Glutamatergic neuron (in vitro differentiated cells): ENCODE measurements around the gene CRYBB2. TPM values are rescaled to one million over a fixed set of nuclear protein-coding genes. Genes with fewer than 3 reads are reported as not detected.

Source experiments
- DNase-seq: peaks from one replicate; pipeline ENCODE4 v3.0.0; 2022
- H3K27ac Mint-ChIP-seq: one replicate; pipeline ENCODE4 v1.8.0; 2020; ENCODE audit warnings: mild to moderate bottlenecking, mixed read lengths, inconsistent platforms; ENCODE audit not compliant: unreplicated experiment
- H3K27me3 Mint-ChIP-seq: one replicate; pipeline ENCODE4 v1.8.0; 2020; ENCODE audit warnings: mild to moderate bottlenecking, moderate library complexity, mixed read lengths, inconsistent platforms; ENCODE audit not compliant: unreplicated experiment
- H3K36me3 Mint-ChIP-seq: one replicate; pipeline ENCODE4 v1.8.0; 2020; ENCODE audit warnings: mild to moderate bottlenecking, mixed read lengths, inconsistent platforms; ENCODE audit not compliant: unreplicated experiment
- H3K4me1 Mint-ChIP-seq: one replicate; pipeline ENCODE4 v1.8.0; 2020; ENCODE audit warnings: mild to moderate bottlenecking, low read depth, mixed read lengths, inconsistent platforms; ENCODE audit not compliant: unreplicated experiment
- H3K4me3 Mint-ChIP-seq: one replicate; pipeline ENCODE4 v1.8.0; 2020; ENCODE audit warnings: mild to moderate bottlenecking, mixed read lengths, inconsistent platforms; ENCODE audit not compliant: unreplicated experiment
- H3K9me3 Mint-ChIP-seq: one replicate; pipeline ENCODE4 v1.8.0; 2020; ENCODE audit warnings: mild to moderate bottlenecking, moderate library complexity, mixed read lengths, inconsistent platforms; ENCODE audit not compliant: unreplicated experiment
- CTCF ChIP-seq: fragments of 200-600 bp; sonication (generic); IDR thresholded peaks from one replicate; pipeline ENCODE4 v1.5.0; 2021; ENCODE audit not compliant: partially characterized antibody, unreplicated experiment
- total RNA-seq: library from RNA; stranded (reverse); fragmentation: NEBNext Ultra II Directional; extraction: Animal tissue kit (Norgen Biotek cat#: 25700); gene quantifications from one replicate; pipeline ENCODE4 v1.2.1, GENCODE V29; 2021; ENCODE audit not compliant: unreplicated experiment

The CRYBB2 gene
- total RNA-seq, 1 donor from 2014 or later: not detected

DNA sequence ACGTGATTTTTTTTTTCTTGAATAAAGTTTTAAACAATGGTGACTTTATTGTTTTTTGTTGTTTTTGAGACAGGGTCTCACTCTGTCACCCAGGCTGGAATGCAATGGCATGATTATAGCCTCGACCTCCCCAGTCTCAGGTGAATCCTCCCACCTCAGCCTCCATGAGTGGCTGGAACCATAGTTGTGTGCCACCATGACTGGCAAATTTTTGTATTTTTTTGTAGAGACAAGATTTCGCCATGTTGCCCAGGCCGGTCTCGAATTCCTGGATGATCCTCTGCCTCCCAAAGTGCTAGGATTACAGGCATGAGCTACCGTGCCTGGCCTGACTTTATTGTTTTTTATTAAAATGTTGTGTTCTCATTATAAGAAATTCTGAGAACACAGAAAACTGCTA lies 32.0 kb upstream of the CRYBB2 start:
- Mint-ChIP-seq H3K27ac (no peak overlapping the region), H3K9me3 (peaks cover 1% of the 10 kb centered on the region), H3K27me3 (no peaks in the 10 kb centered on the region), H3K4me3 (no peak overlapping the region), H3K4me1 (no peaks in the 10 kb centered on the region), H3K36me3 (peaks cover 11% of the 10 kb centered on the region)
- no peak for DNase-seq
- no peak for TF ChIP-seq CTCF

- H3K36me3 Mint-ChIP-seq: peaks cover 6% of the 10 kb centered on the region
- DNase-seq: no peak
- no peaks in the 10 kb centered on the region for H3K4me1 Mint-ChIP-seq
- H3K4me3 Mint-ChIP-seq: no peak overlapping the region
- no peaks in the 10 kb centered on the region for H3K9me3 Mint-ChIP-seq
- TF ChIP-seq CTCF: no peak
- no peak overlapping the region for H3K27ac Mint-ChIP-seq
- no peaks in the 10 kb centered on the region for H3K27me3 Mint-ChIP-seq
These were observed 27.0 kb upstream of the CRYBB2 start for GRCh38 chr22:25192406-25192805.

- no peak for DNase-seq
- Mint-ChIP-seq H3K27ac (no peak overlapping the region), H3K4me3 (no peak overlapping the region), H3K36me3 (peaks cover 5% of the 10 kb centered on the region), H3K9me3 (no peaks in the 10 kb centered on the region), H3K27me3 (no peaks in the 10 kb centered on the region), H3K4me1 (no peaks in the 10 kb centered on the region)
- no peak for TF ChIP-seq CTCF
These were observed 26.3 kb upstream of the CRYBB2 start for GRCh38 chr22:25193130-25193529.

- no peak for DNase-seq
- Mint-ChIP-seq H3K27me3 (no peaks in the 10 kb centered on the region), H3K36me3 (peaks cover 3% of the 10 kb centered on the region)
These were observed 25.9 kb upstream of the CRYBB2 start for GRCh38 chr22:25193548-25193947.

DNA sequence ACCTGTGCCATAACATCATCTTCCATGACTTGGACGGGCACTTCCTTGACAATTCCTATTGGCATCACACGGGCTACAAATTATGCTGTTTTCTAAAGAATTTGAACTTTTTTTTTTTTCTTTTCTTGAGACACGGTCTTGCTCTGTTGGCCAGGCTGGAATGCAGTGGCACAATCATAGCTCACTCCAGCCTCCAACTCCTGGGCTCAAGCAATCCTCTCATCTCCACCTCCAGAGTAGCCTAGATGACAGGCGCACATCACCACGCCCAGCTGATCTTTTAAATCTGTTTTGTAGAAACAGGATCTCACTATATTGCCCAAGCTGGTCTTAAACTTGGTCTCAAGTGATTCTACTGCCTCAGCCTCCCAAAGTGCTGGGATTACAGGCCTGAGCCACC lies 23.1 kb upstream of the CRYBB2 start:
- H3K27me3 Mint-ChIP-seq: no peaks in the 10 kb centered on the region
- H3K36me3 Mint-ChIP-seq: no peaks in the 10 kb centered on the region
- H3K9me3 Mint-ChIP-seq: no peaks in the 10 kb centered on the region
- DNase-seq: no peak
- no peak overlapping the region for H3K4me3 Mint-ChIP-seq
- no peaks in the 10 kb centered on the region for H3K4me1 Mint-ChIP-seq
- TF ChIP-seq CTCF: no peak
- no peak overlapping the region for H3K27ac Mint-ChIP-seq

More at GRCh38 chr22:25193548-25193947, 25.9 kb upstream of the CRYBB2 start:
- TF ChIP-seq CTCF: no peak
- Mint-ChIP-seq H3K9me3 (no peaks in the 10 kb centered on the region), H3K4me3 (no peak overlapping the region), H3K4me1 (no peaks in the 10 kb centered on the region), H3K27ac (no peak overlapping the region)
